Inflammatory macrophage (primary cell): ENCODE results near the gene CLDN34.

ENCODE experiments used
- DNase-seq, 2 donors: peaks; one replicate each; pipeline ENCODE4 v3.0.0-alpha.2; 2020 to 2022

Gene CLDN34

DNA sequence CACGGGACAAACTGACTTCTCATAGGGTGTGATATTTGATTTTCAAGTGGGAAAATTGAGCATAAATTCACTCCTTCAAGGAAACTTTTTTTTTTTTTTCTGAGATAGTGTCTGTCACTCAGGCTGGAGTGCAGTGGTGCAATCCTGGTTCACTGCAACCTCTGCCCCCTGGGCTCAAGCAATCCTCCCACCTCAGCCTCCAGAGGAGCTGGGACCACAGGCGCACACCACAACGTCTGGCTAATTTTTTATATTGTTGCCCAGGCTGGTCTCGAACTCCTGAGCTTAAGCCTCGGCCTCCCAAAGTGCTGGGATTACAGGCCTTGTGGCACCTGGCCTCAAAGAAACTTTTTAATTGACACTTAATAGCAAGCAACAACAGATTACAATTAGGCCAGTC lies 13.8 kb downstream of the CLDN34 start:
- DNase-seq: peak; percentile 15 to 47

DNA sequence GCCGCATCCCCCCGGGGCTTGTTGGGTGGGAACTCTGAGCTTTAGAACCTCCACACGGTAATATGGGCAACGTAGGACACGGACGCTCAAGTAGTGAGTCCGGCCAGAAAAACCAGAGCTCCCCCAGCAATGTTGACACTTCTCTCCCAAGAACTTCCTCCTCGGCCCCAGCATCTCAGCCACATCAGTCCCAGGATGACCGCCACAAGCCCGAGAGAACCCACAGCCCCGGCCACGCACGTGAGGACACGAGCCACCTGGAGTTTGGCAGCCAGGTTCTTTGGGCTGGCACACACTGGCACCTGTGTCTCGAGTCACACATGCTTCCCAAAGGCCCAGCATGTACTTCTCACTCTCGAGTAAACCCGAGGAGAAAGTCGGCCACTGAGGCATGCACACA lies 16.3 kb downstream of the CLDN34 start:
- peak in 1 of 2 donors; percentile 45 for DNase-seq

DNA sequence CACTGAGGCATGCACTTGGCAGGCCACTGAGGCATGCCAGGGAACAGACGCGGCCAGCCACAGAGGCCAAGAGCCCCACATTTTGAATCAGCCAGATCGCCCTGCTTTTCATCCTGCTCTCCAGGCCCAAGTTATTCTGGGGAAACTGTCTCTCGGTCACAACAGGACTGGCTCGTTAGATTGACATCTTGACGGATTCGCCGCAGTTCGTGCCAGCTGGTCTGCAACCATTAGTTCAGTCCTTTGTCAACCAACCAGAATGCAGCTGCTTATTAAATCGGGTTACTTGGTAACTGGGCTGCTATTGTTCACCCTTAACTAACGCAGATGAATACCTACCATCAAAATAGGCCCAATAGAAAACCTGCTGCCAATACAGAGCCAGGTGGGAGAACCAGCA lies 16.7 kb downstream of the CLDN34 start:
- no peak for DNase-seq

DNA sequence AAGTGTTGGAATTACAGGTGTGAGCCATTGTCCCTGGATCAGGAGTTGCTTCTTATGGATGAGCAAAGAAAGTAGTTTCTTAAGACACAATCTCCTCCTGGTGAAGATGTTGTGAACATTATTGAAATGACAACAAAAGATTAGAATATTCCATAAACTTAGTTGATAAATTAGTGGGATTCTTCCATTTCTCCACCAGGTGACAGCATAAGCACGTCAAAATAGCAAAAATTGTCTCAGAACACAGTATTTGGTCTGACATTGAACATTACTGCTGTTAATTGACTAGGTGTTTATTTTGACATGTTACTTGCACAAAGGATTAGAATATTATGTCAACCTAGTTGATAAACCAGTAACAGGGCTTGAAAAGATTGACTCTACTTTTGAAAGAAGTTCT lies 21.6 kb downstream of the CLDN34 start:
- peak in 1 of 2 donors; percentile 18 for DNase-seq

DNA sequence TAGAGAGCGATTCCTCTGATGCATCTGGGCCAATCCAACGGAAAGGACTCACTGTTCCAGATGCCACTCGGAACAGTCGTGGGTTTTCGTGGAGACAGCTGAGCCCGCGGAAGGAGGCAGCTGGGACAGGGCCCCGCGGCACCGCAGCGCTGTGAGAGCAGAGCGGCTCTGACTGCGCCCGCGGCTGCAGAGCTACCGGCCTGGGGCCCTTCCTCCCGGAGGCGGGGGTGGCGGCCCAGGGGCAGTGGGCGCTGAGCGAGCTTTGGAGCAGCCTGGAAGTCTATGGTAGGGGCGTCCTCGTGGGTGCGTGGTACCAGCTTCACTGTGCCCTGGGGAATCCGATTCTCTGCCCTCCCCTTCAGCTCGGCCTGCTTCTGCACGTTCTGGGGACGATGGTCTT lies 24.9 kb downstream of the CLDN34 start:
- no peak for DNase-seq

DNA sequence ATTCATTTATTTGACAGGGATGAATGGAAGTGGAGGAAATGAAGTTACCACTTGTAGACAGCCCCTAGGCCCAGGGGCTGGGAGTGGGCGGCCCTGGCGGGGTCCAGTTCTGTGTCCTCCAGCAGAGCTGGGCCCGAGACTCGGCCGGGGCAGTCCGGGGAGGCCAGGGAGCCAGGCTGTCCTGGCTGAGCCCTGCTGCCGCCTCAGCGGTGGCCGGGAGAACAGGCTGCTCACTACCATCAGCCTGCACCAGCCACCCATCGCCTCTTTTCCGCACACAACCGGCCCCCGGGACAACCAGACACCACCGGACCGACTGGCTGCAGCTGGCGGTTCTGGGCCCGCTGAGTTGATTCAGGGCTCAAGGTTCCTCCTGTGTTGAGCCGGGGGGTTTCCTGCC lies 25.6 kb downstream of the CLDN34 start:
- DNase-seq: no peak

DNA sequence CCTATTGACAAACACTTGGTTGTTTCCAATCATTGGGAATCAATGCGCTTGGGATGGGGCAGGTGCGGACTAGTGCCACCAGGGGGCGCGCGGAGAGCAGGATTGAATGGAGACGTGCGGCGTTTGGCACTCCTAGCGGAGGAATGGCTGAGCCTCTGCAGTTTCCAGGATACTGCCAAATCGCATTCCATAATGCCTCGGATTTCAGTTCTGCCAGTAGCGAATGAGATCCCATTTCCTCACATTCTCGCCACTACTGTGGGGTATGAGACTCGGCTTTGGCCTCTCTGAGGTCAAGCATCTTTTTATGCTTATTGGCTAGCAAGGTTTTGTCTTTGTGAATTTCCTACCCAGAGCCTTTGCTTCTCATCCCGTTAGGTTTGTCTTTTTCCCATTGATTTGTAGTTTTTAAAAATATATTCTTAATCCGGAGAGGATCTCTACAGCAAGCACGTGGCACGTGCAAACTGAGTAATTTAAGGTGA lies 28.7 kb downstream of the CLDN34 start:
- DNase-seq: peak; percentile 54 to 67

DNA sequence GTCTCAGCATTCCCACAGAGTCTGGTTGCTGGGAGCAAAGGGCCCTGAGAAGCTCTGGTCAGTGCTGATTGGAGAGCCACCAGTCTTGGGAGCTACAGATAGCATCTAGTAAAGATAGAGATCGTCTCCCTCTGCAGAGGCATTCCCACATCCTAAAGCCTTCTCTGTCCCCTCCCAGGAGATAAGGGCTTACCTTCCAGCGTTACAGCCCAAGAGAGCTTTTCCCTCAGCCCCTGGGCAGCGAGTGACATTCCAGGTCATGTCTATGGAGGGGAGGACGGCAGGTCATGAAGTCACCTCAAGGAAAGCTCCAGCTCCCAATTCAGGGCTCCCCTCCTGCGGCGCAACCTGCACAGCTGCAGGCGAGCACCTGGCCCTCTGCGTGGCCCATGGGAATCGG lies 29.9 kb downstream of the CLDN34 start:
- no peak for DNase-seq

DNA sequence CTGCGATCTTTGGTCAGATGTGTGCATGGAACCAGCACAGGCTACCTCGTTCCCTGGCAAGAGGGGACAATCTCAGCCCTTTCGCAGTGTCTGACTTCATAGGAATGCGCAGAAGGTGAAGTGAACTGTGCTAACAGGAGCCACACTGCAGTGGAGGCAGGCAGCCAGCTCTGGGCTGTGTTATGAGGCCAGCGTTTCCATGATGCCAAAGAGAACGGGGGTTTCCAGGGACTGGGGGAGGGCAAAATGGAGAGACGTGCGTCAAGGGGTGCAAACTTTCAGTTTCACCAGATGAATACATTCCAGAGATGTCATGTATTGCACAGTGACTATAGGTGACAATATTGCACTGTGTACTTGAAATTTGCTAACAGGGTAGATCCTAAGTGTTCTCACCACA lies 30.4 kb downstream of the CLDN34 start:
- DNase-seq: no peak

DNA sequence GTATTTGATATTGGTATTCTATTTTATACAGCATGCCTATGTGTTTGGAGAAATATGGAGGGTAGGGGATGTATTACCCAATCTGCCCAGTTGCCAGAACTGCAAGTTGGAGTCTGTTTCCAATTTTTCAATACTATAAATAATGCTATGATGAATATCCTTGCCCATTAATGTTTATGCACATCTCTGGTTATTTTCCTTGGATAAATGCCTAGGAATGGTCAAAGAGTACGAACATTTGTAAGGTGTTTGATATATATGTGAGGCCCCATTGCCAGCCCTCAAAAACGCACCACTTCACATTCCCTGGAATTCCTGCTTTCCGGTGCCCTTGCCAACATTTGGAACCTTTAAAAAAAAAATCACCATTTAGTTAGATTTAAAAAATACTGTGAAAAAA lies 34.3 kb downstream of the CLDN34 start:
- DNase-seq: no peak

DNA sequence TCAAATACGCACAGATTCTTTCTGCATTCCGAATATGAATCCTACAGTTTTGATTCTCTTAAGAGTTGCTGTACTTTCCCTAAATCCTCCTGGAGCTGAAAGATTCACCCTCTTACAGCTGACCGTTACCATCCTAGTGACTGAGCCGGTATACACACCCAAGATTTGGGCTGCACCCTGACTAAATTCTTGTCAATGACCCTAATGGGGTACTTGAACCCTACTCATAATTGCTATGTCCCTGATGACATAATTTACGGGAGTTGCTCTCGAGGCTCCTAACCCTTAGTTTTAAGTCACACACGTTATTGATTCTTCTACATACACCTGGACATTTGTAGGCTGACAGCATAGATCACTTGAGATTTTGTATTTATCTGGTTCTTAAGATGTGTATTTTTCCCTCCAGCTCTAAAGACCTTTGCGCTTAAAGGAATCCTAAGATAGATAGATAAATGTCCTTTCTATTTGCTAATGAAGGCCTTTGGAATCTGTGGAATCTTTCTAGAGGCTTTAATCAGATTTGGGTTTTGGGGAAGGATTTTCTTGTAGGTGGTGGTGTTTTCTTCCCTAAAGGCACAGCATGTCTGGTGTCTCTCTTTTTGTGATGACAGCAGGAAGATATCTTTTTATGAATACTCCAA lies 37.8 kb downstream of the CLDN34 start:
- DNase-seq: no peak

DNA sequence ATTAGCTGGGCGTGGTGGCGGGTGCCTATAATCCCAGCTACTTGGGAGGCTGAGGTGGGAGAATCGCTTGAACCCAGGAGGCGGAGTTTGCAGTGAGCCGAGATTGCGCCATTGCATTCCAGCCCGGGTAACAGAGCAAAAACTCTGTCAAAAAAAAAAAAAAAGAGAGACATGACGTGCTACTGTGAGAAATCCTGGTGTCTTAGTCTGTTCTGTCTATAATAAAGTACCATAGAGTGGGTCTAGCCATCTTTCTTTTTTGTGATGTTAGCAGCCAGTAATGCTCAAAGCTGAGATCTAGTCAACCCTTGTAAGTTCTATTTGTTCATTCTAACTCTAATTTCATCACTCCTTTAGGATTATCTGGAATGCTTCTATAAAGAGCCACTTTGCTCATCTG lies 38.9 kb downstream of the CLDN34 start:
- no peak for DNase-seq

DNA sequence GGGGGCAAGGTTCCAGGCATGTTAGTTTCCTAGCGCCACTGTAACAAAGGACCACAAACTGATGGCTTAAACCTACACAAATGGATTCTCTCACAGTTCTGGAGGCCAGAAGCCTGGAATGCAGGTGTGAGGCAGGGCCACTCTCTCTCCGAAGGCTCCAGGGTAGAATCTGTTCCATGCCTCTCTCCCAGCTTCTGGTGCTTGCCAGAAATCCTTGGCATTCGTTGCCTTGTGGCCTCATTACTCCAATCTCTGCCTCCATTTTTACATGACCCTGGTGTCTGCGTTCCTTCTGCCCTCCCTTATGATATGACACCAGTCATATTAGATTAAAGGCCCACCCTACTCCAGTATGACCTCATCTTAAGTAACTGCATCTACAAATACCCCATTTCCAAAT lies 39.6 kb downstream of the CLDN34 start:
- no peak for DNase-seq

DNA sequence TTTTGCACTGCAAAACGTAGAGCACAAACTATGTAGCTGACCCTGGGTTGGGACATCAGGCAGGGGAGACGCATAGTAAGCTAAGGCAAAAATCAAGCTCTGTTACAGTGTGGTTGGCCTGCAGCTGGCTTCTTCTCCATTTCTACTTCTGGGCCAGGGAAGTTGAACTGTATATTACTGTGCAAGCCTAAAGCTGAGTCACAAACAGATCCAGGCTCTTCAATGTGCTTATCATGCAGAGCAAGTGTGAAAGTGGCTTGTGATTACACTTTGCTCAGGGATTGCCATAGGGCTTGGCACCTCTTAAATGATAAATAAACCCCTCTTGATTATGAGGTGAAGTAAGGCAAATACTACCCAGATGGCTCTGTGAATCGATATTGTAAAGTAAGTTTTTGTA lies 40.5 kb downstream of the CLDN34 start:
- peak; percentile 59 to 64 for DNase-seq

DNA sequence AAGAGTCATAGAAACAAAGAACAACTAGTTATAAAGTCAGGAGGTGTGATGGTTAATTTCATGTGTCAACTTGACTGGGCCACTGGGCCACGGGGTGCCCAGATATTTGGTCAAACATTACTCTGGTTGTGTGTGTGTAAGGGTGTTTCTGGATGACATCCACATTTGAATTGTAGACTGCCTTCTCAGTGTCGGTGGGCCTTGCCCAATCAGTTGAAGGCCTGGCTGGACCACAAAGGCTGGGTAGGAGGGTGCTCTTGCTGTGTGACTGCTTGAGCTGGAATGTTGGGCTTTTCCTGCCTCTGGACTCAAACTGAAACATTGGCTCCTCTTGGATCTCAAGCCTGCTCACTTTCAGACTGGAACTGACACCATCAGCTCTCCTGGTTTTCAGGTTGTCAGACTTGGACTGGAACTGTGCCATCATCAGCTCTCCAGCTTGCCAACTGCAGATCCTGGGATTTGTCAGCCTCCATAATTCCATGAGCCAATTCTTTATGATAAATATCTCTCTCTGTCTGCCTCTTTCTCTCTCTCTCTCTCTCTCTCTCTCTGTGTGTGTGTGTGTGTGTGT lies 41.4 kb downstream of the CLDN34 start:
- DNase-seq: no peak

DNA sequence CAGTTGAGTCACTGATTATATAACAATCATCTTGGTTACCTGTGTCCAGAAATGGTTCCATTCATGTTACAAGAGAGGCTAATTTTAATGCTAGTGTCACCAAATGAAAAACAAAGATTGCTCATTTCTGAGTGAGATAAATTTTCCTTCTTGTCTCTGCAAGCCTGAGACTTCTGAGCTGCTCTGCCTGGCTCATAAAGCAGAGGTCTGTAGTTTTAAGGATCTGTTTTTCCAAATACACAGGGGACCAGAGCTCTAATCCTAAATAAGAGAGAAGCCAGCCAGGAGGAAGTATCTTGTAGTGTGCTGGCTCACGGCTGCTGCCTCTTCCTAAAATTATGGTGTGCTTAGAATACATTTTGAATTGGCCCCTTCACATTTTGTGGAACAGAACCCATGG lies 42.6 kb downstream of the CLDN34 start:
- DNase-seq: no peak

DNA sequence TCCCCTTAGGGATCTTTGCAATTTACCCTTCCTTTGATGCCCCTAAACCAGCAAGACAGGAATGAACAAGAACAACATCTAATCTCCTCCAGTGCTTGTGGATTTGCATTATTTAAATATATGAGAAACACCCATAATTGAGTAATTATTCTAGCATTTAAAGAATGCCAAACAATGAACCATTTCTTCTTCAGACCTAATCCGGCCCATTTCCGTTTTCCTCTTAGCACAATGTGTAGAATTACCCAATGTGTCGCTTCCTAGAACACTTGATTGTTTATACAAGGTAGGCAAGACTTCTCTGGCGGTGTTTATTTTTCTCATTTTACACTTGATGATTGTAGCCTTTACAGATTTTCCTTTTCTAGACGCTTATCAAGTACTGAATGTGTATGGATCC lies 43.5 kb downstream of the CLDN34 start:
- peak in 1 of 2 donors; percentile 45 for DNase-seq

DNA sequence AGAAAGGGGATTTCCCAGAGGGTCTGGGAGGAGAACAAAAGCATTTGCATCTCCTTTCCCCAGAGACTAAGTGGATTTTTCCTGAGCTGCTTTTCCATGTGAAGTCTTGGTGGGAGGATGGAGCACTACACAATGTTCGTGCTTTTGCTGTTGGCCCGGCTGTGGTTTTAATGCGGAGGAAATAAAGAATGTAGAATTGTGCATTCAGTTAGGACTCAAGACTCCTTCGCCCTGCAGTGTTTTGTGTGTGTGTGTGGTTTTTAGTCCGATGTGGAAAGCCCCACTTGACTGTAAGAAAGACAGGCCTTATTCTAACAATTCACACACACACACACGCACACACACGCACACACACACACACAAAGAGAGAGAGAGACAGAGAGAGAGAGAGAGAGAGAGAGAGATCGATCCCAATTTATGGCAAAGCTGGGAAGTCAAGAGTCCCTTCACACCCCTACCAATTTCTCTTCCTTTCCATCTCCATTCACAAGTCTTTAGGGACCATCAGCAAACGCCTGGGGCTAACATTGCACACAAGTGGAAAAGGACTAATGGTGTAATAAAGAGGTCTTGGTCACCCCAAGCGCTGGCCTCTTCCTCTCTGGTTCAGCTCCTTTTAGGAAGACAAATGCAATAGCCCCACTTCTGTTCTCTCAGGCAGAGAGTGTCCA lies 44.2 kb downstream of the CLDN34 start:
- DNase-seq: peak; percentile 43 to 45

DNA sequence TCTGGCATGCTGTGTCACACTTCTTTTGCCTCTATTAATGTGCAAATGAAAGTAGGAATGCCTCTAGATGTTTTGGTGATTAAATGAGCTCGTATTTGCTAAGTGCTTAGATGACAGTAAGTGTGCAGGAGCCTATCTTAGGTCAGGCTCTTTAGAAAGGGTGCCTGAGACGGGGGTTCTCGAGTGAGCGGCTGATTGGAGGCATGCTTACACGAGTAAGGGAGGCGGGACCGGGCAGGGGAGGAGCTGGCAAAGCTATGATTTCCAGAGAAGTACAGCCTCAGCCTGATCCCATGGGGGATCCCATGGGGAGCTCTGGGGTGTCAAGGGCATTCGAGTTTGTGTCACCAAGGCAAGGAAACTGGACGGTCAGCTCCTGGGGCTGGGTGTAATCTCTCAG lies 44.8 kb downstream of the CLDN34 start:
- no peak for DNase-seq

DNA sequence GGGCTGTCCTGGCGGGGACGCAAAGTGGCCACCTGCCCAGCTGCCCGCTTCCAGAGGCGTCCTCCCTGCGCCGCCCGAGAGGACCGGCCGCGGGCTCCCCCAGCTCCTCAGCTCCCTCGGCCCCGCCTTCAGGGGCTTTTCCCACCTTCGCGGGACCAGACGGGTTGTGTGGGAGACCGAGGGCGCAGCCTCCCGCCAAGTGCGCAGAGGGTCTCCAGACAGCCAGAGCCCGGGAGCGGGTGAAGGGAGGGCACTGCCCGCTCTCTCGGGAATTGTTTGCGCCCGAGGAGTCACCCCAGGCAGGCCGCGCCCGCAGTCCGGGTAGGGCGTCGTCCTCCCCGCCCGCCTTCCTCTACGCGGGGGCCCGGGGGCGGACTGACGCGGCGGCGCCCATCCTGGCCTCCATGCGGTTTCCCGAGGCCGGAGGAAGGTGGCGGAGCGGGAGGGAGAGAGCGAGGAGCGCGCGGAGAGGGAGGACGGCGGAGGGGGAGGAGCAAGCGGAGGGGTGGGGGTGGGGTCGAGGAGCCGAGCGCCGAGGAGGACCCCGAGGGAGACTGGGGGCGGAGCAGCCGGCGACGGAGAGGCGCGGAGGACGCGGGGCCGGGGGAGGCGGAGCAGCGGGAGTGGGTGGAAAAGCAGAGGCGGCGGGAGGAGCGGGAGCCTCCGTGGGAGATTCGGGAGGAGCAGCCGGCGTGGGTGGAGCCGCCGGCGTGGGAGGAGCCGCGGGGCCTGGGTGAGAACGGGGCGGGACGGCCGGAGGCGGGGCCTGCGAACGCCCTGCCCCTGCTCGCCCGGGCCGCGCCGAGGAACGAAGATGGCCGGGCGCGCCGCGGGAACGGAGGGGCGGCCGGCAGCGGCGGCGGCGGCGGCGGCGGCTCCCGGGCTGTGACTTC lies 47.5 kb downstream of the CLDN34 start:
- peak; percentile 69 to 72 for DNase-seq

DNA sequence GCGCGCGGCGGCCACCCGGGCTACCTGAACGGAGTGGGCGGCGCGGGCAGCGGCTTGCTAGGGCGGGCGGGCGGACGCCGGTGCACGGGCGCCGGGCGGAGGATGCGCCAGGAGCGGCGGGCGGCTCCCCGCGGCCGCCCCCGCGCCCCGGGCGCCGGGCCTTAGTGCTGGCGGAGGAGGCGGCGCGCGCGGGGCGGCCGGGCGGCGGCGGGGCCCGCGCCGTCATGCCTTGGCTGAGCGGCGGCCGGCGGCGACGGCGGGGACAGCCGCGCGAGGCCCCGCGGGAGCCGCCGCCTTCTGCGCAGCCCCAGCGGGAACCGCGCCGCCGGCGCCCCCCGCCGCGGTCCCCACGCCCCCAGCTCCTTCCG lies 48.2 kb downstream of the CLDN34 start:
- DNase-seq: no peak

DNA sequence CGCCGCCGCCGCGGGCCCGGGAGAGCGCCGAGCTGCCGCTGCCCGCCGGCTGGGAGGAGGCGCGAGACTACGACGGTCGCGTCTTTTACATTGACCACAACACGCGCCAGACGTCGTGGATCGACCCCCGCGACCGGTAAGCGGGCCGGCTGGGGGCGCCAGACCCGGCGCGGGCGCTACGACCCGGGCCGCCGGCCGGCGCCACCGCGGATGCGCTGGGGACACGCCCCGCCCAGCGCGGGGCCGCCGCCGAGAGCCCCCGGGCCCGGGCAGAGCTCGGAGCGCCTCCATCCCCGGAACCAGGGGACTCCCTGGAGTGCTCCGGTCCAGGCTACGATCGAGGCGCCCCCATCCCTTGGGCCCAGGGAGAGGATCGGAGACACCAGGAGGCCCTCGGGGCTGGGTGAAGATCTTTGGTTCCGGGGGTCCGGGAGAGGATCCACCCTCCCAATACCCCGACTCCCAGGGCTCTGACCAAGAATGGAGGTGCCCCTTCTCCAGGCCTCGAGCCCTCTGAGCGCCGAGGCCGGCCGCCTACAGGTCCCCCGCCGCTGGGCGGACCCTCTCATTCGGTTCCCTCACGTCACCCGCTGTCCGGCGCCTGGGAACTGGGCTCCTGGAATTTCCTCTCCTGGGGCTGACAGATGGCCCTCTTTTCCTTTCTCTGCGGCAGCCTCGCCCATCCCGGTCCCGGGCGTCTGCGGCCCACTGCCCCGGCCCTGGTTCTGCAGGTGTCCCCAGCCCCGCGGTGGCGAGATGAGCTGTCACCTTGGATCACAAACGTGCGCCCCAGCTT lies 48.8 kb downstream of the CLDN34 start:
- no peak for DNase-seq
